ENCODE results near the gene MYL6. TPM values are rescaled to one million over a fixed set of nuclear protein-coding genes. Genes with fewer than 3 reads are reported as not detected.

Gene MYL6
- total and polyA plus RNA-seq, 9 of the 15 experiments (the other 6 are each of a cell fraction or from before 2014, with no cell fraction given) = 557 to 1,664 (median 958) TPM

DNA sequence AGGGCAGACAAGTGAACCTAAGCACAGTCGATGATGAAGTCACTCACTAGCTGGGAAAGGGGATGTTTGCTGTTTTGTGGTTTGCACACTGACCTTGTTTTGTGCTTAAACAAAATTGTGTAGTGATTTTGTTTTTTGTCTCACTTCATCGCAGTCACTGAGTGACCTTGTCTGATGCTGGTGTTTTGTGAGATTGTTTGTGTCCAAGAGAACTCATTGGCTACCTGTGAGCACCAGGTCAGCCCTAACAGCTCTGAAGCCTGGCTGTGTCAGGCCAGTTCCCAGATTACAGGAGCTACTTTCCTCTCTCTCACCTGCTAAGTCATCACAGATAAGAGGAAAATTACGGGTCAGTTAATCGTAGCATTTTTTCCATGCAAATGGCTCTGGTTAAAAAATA is 34.0 kb upstream of the MYL6 start (continued):
- TF ChIP-seq, protein P1, sequence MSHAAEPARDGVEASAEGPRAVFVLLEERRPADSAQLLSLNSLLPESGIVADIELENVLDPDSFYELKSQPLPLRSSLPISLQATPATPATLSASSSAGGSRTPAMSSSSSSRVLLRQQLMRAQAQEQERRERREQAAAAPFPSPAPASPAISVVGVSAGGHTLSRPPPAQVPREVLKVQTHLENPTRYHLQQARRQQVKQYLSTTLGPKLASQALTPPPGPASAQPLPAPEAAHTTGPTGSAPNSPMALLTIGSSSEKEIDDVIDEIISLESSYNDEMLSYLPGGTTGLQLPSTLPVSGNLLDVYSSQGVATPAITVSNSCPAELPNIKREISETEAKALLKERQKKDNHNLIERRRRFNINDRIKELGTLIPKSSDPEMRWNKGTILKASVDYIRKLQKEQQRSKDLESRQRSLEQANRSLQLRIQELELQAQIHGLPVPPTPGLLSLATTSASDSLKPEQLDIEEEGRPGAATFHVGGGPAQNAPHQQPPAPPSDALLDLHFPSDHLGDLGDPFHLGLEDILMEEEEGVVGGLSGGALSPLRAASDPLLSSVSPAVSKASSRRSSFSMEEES (CRISPR knock-in tag; IDR thresholded peaks at IDR 0.05) = no peak
- TF ChIP-seq DPF2 (IDR thresholded peaks at IDR 0.05) = peak; percentile 57
- no peak for TF ChIP-seq IRF2 (CRISPR knock-in tag; IDR thresholded peaks at IDR 0.05)
- no peak for TF ChIP-seq L3MBTL2 (IDR thresholded peaks at IDR 0.05)
- no peak for TF ChIP-seq MITF (IDR thresholded peaks at IDR 0.05)
- peak; percentile 73; the same call in 1 of the 2 replicates for TF ChIP-seq ZEB2 (IDR thresholded peaks at IDR 0.05)
- peak; percentile 62; the same call in 1 of the 2 replicates for TF ChIP-seq NFE2 (IDR thresholded peaks at IDR 0.05; ENCODE audit: low read depth)
- TF ChIP-seq ZNF316 (IDR thresholded peaks at IDR 0.05) = peak; percentile 35; the same call in 1 of the 2 replicates
- TF ChIP-seq SMARCA5 (IDR thresholded peaks at IDR 0.05) = no peak
- TF ChIP-seq ATF1 (CRISPR knock-in tag; IDR thresholded peaks at IDR 0.05) = no peak
- TF ChIP-seq ATF1 (tag; IDR thresholded peaks at IDR 0.05) = 0 out of 2 replicates have a peak, but pooled peaks have one; percentile 21
- TF ChIP-seq ZNF75A (CRISPR knock-in tag; IDR thresholded peaks at IDR 0.05) = no peak
- peak; percentile 40; the same call in 1 of the 2 replicates for TF ChIP-seq TEAD4 (IDR thresholded peaks at IDR 0.05; ENCODE audit: low read length)
- no peak for TF ChIP-seq TEAD4 (CRISPR knock-in tag; IDR thresholded peaks at IDR 0.05; ENCODE audit: borderline replicate concordance)
- no peak for TF ChIP-seq ZNF586 (CRISPR knock-in tag; conservative IDR thresholded peaks at IDR 0.05)
- TF ChIP-seq ATF7 (IDR thresholded peaks at IDR 0.05) = peak; percentile 53; the same call in 1 of the 2 replicates
- TF ChIP-seq HNRNPH1 (optimal IDR thresholded peaks at IDR 0.05; ENCODE audit: low read depth, low read length) = no peak
- TF ChIP-seq KDM1A (IDR thresholded peaks at IDR 0.05) = peak; percentile 71 to 72
- no peak for TF ChIP-seq GABPA (tag; conservative IDR thresholded peaks at IDR 0.05; ENCODE audit: low read depth)
- peak; percentile 69 for TF ChIP-seq CTBP1 (IDR thresholded peaks at IDR 0.05; ENCODE audit: borderline replicate concordance)
- TF ChIP-seq FOXA3 (CRISPR knock-in tag; conservative IDR thresholded peaks at IDR 0.05 in 1 of 2, IDR thresholded peaks at IDR 0.05 in 1 of 2) = peak; percentile 50 to 63; a peak in 2 of 4 replicates
- no peak for TF ChIP-seq ZBTB33 (CRISPR knock-in tag; IDR thresholded peaks at IDR 0.05)
- peak; percentile 37; the same call in 1 of the 2 replicates for TF ChIP-seq SMARCA4 (IDR thresholded peaks at IDR 0.05)
- peak; percentile 57; the same call in 1 of the 2 replicates for TF ChIP-seq SMARCE1 (IDR thresholded peaks at IDR 0.05)
- no peak for TF ChIP-seq SIN3A (IDR thresholded peaks at IDR 0.05; ENCODE audit: borderline replicate concordance in 2 of 2, control insufficient read depth in 1 of 2, low read depth in 2 of 2, low read length in 2 of 2)
- no peak for TF ChIP-seq POLR2AphosphoS5 (IDR thresholded peaks at IDR 0.05; ENCODE audit: control insufficient read depth, insufficient read depth, low read depth, low read length)
- TF ChIP-seq PTRF (tag; IDR thresholded peaks at IDR 0.05) = no peak

Measured in K562 (cell line).